Kidney (tissue), 14 donors: ENCODE data around the gene CDR2. TPM values are rescaled to one million over a fixed set of nuclear protein-coding genes. Genes with fewer than 3 reads are reported as not detected.

Experiments
- DNase-seq, 5 donors: peaks; one replicate each; pipeline ENCODE4 v3.0.0-alpha.2; 2013 to 2020
- FAIRE-seq: peaks from 2 replicates; lab custom pipeline; 2012; peaks lifted over from hg19 to GRCh38; lab: Jason Lieb, UNC
- H3K27ac ChIP-seq, 2 donors: one replicate each; pipeline ENCODE4 v1.7.0; 2013; ENCODE audit warnings: low read depth in 2 of 2, low read length in 2 of 2, inconsistent platforms in 1 of 2
- H3K27me3 ChIP-seq: one replicate; pipeline ENCODE4 v1.7.1; 2013; ENCODE audit warnings: low read length, inconsistent platforms; ENCODE audit not compliant: control insufficient read depth, insufficient read depth
- H3K36me3 ChIP-seq, 3 donors: one replicate each; pipeline versions ENCODE4 v1.7.0 to v1.7.1; 2013; ENCODE audit warnings: low read length in 3 of 3, control low read depth in 1 of 3, inconsistent platforms in 1 of 3; ENCODE audit not compliant: insufficient read depth in 3 of 3, control insufficient read depth in 2 of 3
- H3K4me1 ChIP-seq, 3 donors: one replicate each; pipeline versions ENCODE4 v1.7.0 to v1.7.1; 2013; ENCODE audit warnings: low read length in 3 of 3, inconsistent platforms in 1 of 3, low read depth in 1 of 3; ENCODE audit not compliant: control insufficient read depth in 2 of 3, insufficient read depth in 2 of 3
- H3K4me3 ChIP-seq, 3 donors: one replicate each; pipeline versions ENCODE4 v1.7.0 to v1.8.1; 2013; ENCODE audit warnings: low read length in 3 of 3, control low read depth in 1 of 3, inconsistent platforms in 1 of 3
- H3K9ac ChIP-seq, 3 donors: one replicate each; pipeline versions ENCODE4 v1.7.0 to v1.7.1; 2013; ENCODE audit warnings: low read length in 3 of 3, control low read depth in 1 of 3, inconsistent platforms in 1 of 3
- H3K9me3 ChIP-seq, 3 donors: one replicate each; pipeline versions ENCODE4 v1.7.0 to v1.7.1; 2013; ENCODE audit warnings: low read length in 3 of 3, control low read depth in 1 of 3, inconsistent platforms in 1 of 3; ENCODE audit not compliant: control insufficient read depth in 2 of 3, insufficient read depth in 1 of 3
- CTCF ChIP-seq: IDR thresholded peaks from 3 replicates; pipeline ENCODE4 v1.5.1; 2012; ENCODE audit warnings: mild to moderate bottlenecking, moderate library complexity, borderline replicate concordance; ENCODE audit not compliant: insufficient read depth; ENCODE audit errors: extremely low read depth
- intact Hi-C: fragments of 100-400 bp; cut with DNase I; formaldehyde crosslinking; loops from one replicate; pipeline ENCODE4 v1.11.1; 2022
- polyA plus RNA-seq: library from polyadenylated mRNA; stranded (reverse); fragments of 350-450 nt; fragmentation: Illumina TruSeq; extraction: RNeasy Lipid Tissue Mini Kit (QIAGEN cat#74804); gene quantifications from one replicate; pipeline ENCODE4 v1.2.3, GENCODE V29; 2014; ENCODE audit warnings: low read depth, low replicate concordance; ENCODE audit not compliant: insufficient read depth
- total RNA-seq: library from RNA; stranded (reverse); fragmentation: NEBNext Ultra II Directional; extraction: Animal tissue kit (Norgen Biotek cat#: 25700); gene quantifications from one replicate; pipeline ENCODE4 v1.2.1, GENCODE V29; 2021
- donor health status: control.
- donor health status: control.
- donor health status: control.
- donor health status: control.
- donor health status: control.
- donor health status: DM: yes; HTN: yes; CAD: no.
- donor health status: Normal renal cell carcinoma (clear cell type).

The CDR2 gene
- total and polyA plus RNA-seq, 2 donors from 2014 or later: 14.4 to 29.6 TPM

- Histone ChIP-seq H3K9ac (no peak overlapping the region), H3K27me3 (no peaks in the 10 kb centered on the region), H3K9me3 (peaks cover 2 to 9% (median 3%) of the 10 kb centered on the region in 3 donors), H3K4me3 (no peak overlapping the region), H3K4me1 (peaks cover 0 to 2% (median 0%) of the 10 kb centered on the region in 3 donors), H3K27ac (no peak overlapping the region), H3K36me3 (peaks cover 2 to 26% (median 12%) of the 10 kb centered on the region in 3 donors)
- intact Hi-C loops: no loop called here
- no peak for TF ChIP-seq CTCF
- FAIRE-seq: no peak
- DNase-seq: no peak
Measured at GRCh38 chr16:22337849-22338635, 36.4 kb downstream of the CDR2 start.

DNA sequence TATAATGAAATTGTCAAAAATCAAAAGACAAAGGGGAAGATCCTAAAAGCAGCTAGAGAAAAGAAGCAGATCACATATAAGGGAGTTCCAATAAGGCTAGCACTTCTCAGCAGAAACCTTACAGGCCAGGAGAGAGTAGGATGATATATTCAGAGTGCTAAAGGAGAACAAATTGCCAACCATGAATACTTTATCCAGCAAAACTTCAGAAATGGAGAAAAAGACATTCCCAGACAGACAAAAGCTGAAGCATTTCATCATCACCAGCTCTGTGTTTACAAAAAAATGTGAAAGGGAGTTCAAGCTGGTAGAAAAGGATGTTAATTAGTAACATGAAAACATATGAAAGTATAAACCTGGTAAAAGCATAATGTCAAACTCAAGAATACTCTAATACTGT is 37.4 kb downstream of the CDR2 start:
- DNase-seq (no peak), FAIRE-seq (no peak)
- TF ChIP-seq CTCF: no peak
- peaks cover 4 to 33% (median 12%) of the 10 kb centered on the region in 3 donors for H3K36me3 ChIP-seq
- H3K27ac ChIP-seq: no peak overlapping the region
- H3K27me3 ChIP-seq: no peaks in the 10 kb centered on the region
- peaks cover 0 to 2% (median 0%) of the 10 kb centered on the region in 3 donors for H3K4me1 ChIP-seq
- intact Hi-C loops: no loop called here
- no peak overlapping the region for H3K4me3 ChIP-seq
- no peak overlapping the region for H3K9ac ChIP-seq
- peaks cover 2 to 9% (median 3%) of the 10 kb centered on the region in 3 donors for H3K9me3 ChIP-seq

DNA sequence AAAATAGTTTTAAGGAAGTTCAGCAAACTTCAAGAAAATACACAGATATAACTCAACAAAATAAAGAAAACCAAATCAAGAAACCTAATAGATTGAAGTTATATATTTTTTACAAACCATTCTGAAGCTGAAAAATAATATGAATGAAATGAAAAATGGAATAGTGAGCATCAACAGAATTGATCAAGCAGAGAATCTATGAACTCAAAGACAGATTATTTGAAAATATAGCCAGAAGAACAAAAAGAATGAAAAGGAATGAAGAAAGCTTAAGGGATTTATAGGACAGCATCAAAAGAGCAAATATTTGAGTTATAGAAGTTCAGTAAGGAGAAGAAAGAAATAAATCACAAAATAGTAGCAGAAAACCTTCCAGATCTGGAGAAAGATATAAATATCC is 37.8 kb downstream of the CDR2 start:
- H3K27ac ChIP-seq: no peak overlapping the region
- peaks cover 2 to 9% (median 3%) of the 10 kb centered on the region in 3 donors for H3K9me3 ChIP-seq
- no peak for TF ChIP-seq CTCF
- no peak for DNase-seq
- H3K36me3 ChIP-seq: peaks cover 7 to 38% (median 15%) of the 10 kb centered on the region in 3 donors
- intact Hi-C loops: no loop called here
- no peak for FAIRE-seq
- H3K27me3 ChIP-seq: no peaks in the 10 kb centered on the region
- no peak overlapping the region for H3K9ac ChIP-seq
- no peak overlapping the region for H3K4me3 ChIP-seq
- peaks cover 0 to 2% (median 0%) of the 10 kb centered on the region in 3 donors for H3K4me1 ChIP-seq
